HG03097 (cell line): ENCODE measurements around the gene SLC13A5.

Experiments
- ATAC-seq: cut with Tn5 transposase; IDR thresholded peaks from one replicate; pipeline ENCODE4 v1.9.1; 2021; ENCODE audit not compliant: unreplicated experiment, low FRiP score

The SLC13A5 gene

DNA sequence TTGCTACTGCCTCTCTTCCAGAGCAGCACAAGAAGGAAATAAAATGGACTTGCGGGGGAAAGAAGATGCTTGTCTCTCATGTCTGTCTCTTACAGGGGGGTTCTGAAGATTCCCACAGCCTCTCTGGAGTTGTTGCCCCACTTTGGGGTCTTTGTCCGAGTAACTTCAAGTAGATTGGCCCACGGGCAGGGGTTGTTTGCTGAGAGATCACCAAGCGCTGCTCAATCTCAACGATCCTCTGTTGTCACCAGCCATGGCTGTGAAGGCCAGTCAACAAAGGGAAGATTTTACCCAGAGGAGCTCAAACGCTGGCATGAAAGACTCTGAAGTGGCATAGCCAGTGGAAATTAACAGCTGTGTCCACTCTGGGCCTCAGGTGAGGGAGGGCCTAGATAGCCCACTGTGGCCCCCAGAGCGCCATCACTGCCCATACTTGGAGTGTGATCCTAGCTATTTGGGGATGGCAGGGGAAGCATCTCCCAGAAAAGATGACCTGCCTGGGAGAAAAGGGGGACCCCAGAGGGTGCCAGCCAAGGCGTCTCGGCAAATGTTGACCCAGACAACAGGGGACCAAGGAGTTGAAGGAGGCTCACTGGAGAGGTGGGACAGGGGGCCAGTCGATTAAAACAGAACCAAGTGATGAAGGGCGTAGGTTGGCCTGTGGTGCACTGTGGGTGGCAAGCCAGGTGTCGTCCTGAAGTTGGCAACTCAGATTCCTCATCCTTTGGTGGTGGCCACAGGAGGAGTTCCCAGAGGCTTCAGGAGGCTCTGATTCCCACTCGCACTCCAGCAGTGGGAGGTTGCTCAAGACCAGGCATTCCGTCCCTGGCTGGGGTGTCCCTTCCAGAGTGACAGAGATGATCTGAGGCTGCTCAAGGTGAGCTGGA lies 28.0 kb downstream of the SLC13A5 start:
- no peak for ATAC-seq

GRCh38 chr17:6684460-6684783 lies 28.7 kb downstream of the SLC13A5 start:
- no peak for ATAC-seq

DNA sequence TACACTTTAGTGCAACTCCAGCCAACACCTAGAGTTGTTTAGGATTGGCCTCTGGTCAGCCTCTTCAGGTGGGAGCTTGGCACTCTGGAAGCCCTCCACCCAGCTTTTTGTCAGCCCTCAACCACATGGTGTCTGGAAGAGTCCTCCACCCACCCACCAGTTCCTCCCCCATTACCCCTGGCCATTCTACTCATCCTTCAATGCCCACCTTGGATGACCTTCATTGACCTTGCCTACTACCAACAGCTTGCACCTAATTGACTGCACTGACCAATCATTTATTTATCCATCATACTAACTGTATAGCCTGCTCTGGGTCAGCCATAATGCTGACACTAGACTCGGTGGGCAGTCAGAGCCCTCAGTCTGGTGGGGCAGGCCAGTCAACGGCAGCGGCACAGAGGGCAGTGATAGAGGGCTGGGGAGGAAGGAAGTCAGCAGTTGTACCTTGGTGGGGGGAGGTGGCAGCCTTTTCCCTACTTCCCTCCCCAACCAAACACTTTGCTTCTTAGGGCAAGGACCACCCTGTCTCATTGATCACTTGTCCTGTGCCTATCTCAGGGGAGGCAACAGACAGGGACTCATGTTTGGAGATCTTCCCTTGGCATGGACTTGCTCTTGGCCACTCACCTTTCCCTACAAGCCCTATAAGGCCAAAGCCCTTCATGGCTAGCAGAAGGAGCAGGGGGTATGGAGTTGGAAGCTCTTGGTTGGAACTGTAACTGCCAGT lies 29.3 kb downstream of the SLC13A5 start:
- no peak for ATAC-seq

GRCh38 chr17:6683081-6683684 lies 30.0 kb downstream of the SLC13A5 start:
- no peak for ATAC-seq

GRCh38 chr17:6682339-6682738 lies 30.8 kb downstream of the SLC13A5 start:
- no peak for ATAC-seq

DNA sequence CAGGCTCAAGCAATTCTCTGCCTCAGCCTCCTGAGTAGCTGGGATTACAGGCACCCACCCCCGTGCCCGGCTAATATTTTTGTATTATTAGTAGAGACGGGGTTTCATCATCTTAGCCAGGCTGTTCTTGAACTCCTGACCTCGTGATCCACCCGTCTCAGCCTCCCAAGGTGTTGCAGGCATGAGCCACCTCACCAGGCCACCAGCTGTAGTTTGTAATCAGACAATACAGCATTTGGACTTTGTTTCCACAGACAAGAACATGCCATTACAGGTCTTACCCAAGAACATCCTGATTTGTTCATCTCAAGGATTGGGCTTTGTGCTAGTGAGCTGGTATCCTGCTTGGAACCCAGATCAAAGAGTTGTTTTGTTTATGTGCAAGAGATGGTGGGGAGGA lies 31.5 kb downstream of the SLC13A5 start:
- ATAC-seq: no peak

- ATAC-seq: no peak
These were observed 32.0 kb downstream of the SLC13A5 start for GRCh38 chr17:6681176-6681575.

DNA sequence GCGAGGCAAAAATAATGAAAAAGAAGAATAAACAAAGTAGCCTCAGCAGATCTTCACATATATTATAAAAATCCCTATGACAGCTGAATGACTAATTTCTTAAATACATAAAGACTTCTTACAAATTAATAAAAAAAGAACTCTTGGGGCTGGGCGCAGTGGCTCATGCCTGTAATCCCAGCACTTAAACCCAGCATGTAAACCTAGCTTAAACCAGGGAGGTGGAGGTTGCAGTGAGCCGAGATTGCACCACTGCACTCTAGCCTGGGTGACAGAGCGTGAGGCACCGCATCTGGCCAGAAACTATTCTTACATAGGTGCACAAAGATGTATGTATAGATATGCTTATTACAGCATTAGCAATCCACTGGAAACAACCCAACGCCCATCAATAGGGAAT lies 33.9 kb downstream of the SLC13A5 start:
- ATAC-seq: no peak

DNA sequence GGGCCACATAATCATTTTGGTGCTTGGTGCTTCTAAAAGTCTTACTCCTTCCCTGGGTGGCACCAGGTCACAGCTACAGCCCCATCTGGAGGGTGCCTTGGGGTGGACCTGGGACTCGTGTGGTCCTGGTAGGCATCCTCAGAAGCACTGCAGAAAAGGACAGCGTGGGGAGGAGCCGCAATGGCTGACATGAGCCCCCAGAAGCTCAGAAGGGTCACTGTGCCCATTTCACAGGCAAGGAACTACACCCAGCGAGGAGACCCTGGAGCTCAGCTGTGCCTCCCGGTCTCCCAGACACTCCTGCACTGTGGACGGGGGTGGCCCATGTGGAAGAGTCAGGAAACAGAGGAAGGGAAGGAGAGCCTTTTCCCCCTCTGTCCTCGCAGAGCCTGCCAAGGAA lies 35.2 kb downstream of the SLC13A5 start:
- ATAC-seq: no peak

DNA sequence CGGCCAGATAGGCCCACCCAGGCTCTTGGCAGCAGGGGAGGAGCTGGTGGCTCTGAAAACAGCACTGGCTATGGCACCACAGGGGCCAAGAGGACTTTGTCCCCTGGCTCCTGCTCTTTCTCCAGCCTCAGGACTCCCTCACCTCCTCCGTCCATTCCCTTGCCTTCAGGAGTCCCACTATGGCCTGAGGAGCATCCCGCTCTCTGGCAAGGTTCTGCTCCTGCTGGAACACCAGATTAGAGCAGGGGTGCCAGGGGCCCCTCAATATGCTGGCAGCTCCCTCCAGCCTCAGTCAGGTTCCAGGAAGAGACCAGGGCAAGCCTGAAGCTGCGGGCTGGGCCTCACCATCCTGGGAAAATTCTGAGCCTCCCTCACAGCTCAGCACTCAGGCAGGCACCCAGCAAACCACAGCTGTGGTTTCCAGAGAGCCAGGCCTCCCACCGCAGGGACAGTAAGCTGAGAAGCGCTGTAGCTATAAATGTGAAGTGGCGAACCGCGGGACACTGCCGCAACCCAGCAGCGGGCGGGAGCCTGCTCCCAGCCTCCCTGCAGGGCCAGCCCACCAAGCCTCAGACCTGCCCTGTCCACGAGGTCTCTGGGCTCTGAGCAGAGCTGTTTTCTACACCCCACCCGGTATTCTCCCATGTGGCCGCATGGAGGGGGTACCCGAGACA lies 35.9 kb downstream of the SLC13A5 start:
- no peak for ATAC-seq

DNA sequence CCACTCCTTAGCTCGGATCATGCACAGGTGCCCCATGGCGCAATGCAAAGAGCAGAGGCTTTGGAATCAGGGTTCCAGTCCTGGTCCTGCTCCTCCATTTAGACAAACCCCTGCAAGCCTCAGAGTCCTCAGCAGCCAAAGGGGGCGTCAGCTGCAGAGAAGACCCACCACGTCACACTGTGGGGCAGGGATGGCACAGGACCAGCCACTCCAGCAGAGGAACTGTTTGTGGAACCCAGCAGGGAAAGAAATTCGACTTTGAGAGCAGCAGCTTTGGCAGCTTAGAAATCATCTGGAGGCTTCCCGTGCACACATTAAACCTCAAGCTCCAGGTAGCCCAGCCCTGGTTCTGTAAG lies 36.4 kb downstream of the SLC13A5 start:
- no peak for ATAC-seq

DNA sequence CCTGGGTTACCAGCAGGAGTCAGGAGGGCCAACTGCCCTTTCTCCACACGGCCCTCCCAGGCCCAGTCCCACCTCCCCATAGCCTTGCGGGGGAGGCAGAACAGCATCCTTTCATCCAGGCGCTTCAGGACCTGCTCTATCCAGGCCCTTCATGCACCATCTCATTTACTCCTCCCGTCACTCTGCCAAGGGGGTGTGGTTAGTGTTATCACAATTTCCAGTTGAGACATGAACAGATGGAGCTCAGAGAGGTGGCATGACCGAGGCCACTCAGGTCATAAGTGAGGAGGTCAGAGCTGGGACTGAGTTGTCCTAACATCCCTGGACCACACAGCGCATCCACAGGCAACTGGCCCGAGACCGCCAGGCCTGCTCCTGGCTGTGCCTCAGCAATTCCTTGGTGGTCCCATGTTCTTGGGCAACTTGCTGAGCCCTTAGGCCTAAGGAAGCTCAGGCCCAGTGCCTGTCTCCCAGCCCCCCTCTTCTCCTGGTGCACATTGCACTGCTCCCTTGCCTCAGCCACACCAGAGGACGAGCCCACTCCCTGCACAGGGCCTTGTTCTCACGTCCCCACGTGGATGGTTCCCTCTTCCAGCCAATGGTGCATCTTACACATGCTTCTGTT lies 37.9 kb downstream of the SLC13A5 start:
- ATAC-seq: no peak

- no peak for ATAC-seq
These were observed 38.6 kb downstream of the SLC13A5 start for GRCh38 chr17:6674586-6674985.

DNA sequence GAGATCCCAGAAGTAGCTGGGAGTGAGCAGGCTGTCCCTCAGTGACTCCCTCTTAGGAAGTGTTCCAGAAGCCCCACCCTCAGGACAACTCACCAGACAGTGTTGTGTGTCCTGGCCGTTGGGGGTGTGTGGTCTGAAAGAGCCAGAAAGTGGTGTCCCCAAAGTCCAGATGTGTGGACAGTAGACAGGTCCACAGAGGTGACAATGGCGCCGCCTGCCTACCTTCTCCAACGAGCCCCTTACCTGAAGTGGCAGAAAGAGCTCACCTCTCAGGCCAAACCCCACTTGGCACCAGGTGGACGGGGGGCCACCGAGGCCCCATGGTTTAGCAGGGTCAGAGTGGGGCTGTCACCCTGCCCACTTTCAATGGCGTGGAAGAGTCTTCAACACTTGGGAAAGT lies 41.7 kb downstream of the SLC13A5 start:
- no peak for ATAC-seq

GRCh38 chr17:6670999-6671398 lies 42.2 kb downstream of the SLC13A5 start:
- no peak for ATAC-seq

- no peak for ATAC-seq
These were observed 42.6 kb downstream of the SLC13A5 start for GRCh38 chr17:6670571-6670970.

GRCh38 chr17:6669479-6670212 lies 43.5 kb downstream of the SLC13A5 start:
- ATAC-seq: no peak

DNA sequence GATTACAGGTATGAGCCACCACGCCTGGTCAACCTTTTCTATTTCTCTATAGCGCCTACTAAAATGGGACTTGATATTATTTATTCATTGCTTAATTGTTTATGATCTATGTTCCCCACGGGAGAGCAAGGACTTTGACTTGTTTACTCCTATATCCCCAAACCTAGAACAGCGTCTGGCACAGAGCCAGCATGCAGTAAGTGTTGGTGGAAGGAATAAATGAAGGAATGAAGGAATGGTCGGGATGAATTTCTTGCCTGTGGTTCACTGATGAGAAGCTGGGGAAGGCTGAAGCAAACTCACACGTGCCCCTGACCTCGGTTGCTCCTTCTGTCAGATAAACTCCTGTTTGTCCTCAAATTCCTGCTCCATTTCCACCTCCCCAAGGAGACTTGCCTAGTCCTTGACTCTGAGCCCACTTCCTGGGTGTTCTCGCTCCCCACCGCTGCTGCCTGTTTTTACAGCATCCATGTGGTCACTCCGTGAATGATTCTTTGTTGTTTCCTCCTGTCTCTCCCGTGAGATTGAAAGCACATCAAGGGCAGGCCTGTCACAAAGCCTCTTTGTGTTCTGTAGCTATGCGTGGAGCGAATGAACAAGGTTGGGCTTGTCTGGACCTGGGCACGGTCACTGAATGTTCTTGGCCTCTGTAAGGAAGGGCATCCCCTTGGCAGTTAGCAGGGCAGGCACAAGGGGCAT lies 44.3 kb downstream of the SLC13A5 start:
- ATAC-seq: no peak

DNA sequence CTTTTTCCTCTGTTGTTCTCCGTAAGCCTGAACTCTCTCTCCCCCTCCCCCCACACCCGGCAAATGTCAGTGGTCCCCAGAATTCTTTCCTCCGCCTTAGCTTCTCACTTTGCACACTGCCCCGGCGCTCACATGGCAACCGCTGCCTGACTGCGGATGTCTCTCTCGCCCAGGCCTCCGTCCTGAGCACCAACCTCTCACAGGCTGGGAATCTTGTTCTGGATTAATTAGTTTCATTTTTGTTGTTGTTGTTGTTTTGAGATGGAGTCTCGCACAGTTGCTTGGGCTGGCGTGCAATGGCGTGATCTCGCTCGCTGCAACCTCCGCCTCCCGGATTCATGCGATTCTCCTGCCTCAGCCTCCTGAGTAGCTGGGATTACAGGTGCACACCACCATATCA lies 45.0 kb downstream of the SLC13A5 start:
- no peak for ATAC-seq

DNA sequence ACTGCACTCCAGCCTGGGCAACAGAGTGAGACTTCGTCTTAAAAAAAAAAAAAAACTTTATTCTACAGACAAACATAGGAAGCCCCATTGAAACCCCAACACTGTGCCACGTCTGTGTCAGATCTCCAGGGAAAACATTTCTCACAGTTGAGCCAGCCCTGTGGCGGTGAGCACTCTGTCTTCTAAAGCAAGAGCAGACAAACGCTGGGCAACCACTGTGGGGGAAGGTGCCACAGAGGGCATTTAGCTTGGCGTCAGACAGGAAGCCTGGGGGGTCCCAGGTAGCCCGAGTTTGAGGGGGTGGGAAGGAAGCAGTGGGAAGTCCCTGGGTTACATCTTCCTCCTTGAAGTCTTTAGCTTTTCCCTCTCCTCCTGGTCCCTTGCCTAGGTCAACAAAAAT lies 45.7 kb downstream of the SLC13A5 start:
- ATAC-seq: no peak
